Progenitor cell of endocrine pancreas (in vitro differentiated cells): Measurements from ENCODE around the gene SIX5. TPM values are rescaled to one million over a fixed set of nuclear protein-coding genes. Genes with fewer than 3 reads are reported as not detected.
"Not testable (repeated sequence)": the region's sequence is repeated elsewhere in the genome, so short reads cannot be mapped to it uniquely, and the experiment has no call there.

Experiments
- DNase-seq: peaks from one replicate; pipeline ENCODE4 v3.0.0; 2021; ENCODE audit warnings: low spot score; ENCODE audit not compliant: unreplicated experiment
- H3K27ac Mint-ChIP-seq: 2 replicates; pipeline ENCODE4 v1.8.0; 2021; ENCODE audit warnings: mild to moderate bottlenecking, moderate library complexity, mixed read lengths
- H3K27me3 Mint-ChIP-seq: 2 replicates; pipeline ENCODE4 v1.8.0; 2021; ENCODE audit warnings: mixed read lengths
- H3K36me3 Mint-ChIP-seq: 2 replicates; pipeline ENCODE4 v1.8.0; 2022; ENCODE audit warnings: mixed read lengths; ENCODE audit not compliant: insufficient read depth
- H3K4me1 Mint-ChIP-seq: 2 replicates; pipeline ENCODE4 v1.8.0; 2021; ENCODE audit warnings: low read depth, mixed read lengths
- H3K4me3 Mint-ChIP-seq: 2 replicates; pipeline ENCODE4 v1.8.0; 2021; ENCODE audit warnings: low read depth, mild to moderate bottlenecking, moderate library complexity, mixed read lengths
- H3K9me3 Mint-ChIP-seq: 2 replicates; pipeline ENCODE4 v1.8.0; 2021; ENCODE audit warnings: low read depth, mixed read lengths
- CTCF ChIP-seq: fragments of 200-600 bp; sonication (generic); IDR thresholded peaks from one replicate; pipeline ENCODE4 v1.5.0; 2021; ENCODE audit warnings: antibody characterized with exemption, mild to moderate bottlenecking; ENCODE audit not compliant: unreplicated experiment
- total RNA-seq: library from RNA; stranded (reverse); gene quantifications from 2 replicates; pipeline ENCODE4 v1.2.1, GENCODE V29; 2021

Gene SIX5
- total RNA-seq, 1 donor from 2014 or later: 42.3 TPM

GRCh38 chr19:45805719-45806118 lies 36.7 kb upstream of the SIX5 start:
- no peaks in the 10 kb centered on the region for H3K36me3 Mint-ChIP-seq
- DNase-seq: no peak
- no peaks in the 10 kb centered on the region for H3K4me1 Mint-ChIP-seq
- H3K27ac Mint-ChIP-seq: no peak overlapping the region
- no peak overlapping the region for H3K4me3 Mint-ChIP-seq
- TF ChIP-seq CTCF: no peak
- H3K9me3 Mint-ChIP-seq: no peaks in the 10 kb centered on the region
- peaks cover 8% of the 10 kb centered on the region for H3K27me3 Mint-ChIP-seq

- Mint-ChIP-seq H3K9me3 (no peaks in the 10 kb centered on the region), H3K4me3 (no peak overlapping the region), H3K36me3 (no peaks in the 10 kb centered on the region), H3K27ac (no peak overlapping the region), H3K27me3 (peaks cover 8% of the 10 kb centered on the region), H3K4me1 (no peaks in the 10 kb centered on the region)
- no peak for TF ChIP-seq CTCF
- no peak for DNase-seq
Observed at GRCh38 chr19:45804959-45805230, 35.8 kb upstream of the SIX5 start.

GRCh38 chr19:45804140-45804958 lies 35.3 kb upstream of the SIX5 start:
- no peaks in the 10 kb centered on the region for H3K9me3 Mint-ChIP-seq
- peaks cover 8% of the 10 kb centered on the region for H3K27me3 Mint-ChIP-seq
- no peak for DNase-seq
- H3K27ac Mint-ChIP-seq: no peak overlapping the region
- no peak overlapping the region for H3K4me3 Mint-ChIP-seq
- H3K4me1 Mint-ChIP-seq: no peaks in the 10 kb centered on the region
- no peak for TF ChIP-seq CTCF
- no peaks in the 10 kb centered on the region for H3K36me3 Mint-ChIP-seq

- Mint-ChIP-seq H3K27me3 (peaks cover 11% of the 10 kb centered on the region), H3K4me3 (no peak overlapping the region), H3K4me1 (peaks cover 4% of the 10 kb centered on the region), H3K9me3 (no peaks in the 10 kb centered on the region), H3K27ac (no peak overlapping the region), H3K36me3 (no peaks in the 10 kb centered on the region)
- DNase-seq: no peak
- no peak for TF ChIP-seq CTCF
Observed at GRCh38 chr19:45801603-45802175, 32.6 kb upstream of the SIX5 start.

GRCh38 chr19:45800070-45800553 lies 31.1 kb upstream of the SIX5 start:
- DNase-seq: no peak
- Mint-ChIP-seq H3K27ac (no peak overlapping the region), H3K4me1 (peaks cover 4% of the 10 kb centered on the region), H3K27me3 (peaks cover 7% of the 10 kb centered on the region), H3K36me3 (no peaks in the 10 kb centered on the region), H3K9me3 (no peaks in the 10 kb centered on the region), H3K4me3 (no peak overlapping the region)
- TF ChIP-seq CTCF: no peak

- not testable (repeated sequence) for DNase-seq, H3K4me1 Mint-ChIP-seq, H3K36me3 Mint-ChIP-seq, H3K9me3 Mint-ChIP-seq, H3K27ac Mint-ChIP-seq, H3K4me3 Mint-ChIP-seq
- peaks cover 10% of the 10 kb centered on the region for H3K27me3 Mint-ChIP-seq
Observed at GRCh38 chr19:45799541-45799940, 30.5 kb upstream of the SIX5 start.
